Measurements from ENCODE around the gene EYA2.

The EYA2 gene

GRCh38 chr20:46923550-46923949 lies 28.9 kb downstream of the EYA2 start:
- no peaks in the 10 kb centered on the region for H4K20me1 ChIP-seq (ENCODE audit: insufficient read depth, low read length, poor library complexity, severe bottlenecking)
- H3K79me2 ChIP-seq (ENCODE audit: insufficient read depth, low read length) = no peaks in the 10 kb centered on the region
- H3K9me2 ChIP-seq (replicated peaks; ENCODE audit: low read depth, low read length) = no peaks in the 10 kb centered on the region
- no peaks in the 10 kb centered on the region for H3K27me3 ChIP-seq (ENCODE audit: insufficient read depth, low read length, poor library complexity, severe bottlenecking)
- H3K4me1 ChIP-seq (ENCODE audit: insufficient read depth, low read length, poor library complexity, severe bottlenecking) = no peaks in the 10 kb centered on the region
- H3K4me2 ChIP-seq (ENCODE audit: low read depth, low read length, poor library complexity, severe bottlenecking) = no peak overlapping the region
- TF ChIP-seq EZH2phosphoT487 (IDR thresholded peaks at IDR 0.05; ENCODE audit: borderline replicate concordance) (no peak), CTCF (conservative IDR thresholded peaks at IDR 0.05; ENCODE audit: low read length) (no peak)
- no peak overlapping the region for H2AFZ ChIP-seq (ENCODE audit: low read length)
- H3K36me3 ChIP-seq (ENCODE audit: insufficient read depth, low read length) = no peaks in the 10 kb centered on the region
- H3F3A ChIP-seq (ENCODE audit: low read depth) = no peaks in the 10 kb centered on the region
- no peaks in the 10 kb centered on the region for H3K9me3 ChIP-seq (ENCODE audit: insufficient read depth, low read depth, low read length)
- no peak overlapping the region for H3K4me3 ChIP-seq (ENCODE audit: low read length, poor library complexity, severe bottlenecking)
- H3K9ac ChIP-seq (ENCODE audit: low read depth, low read length, poor library complexity, severe bottlenecking) = no peak overlapping the region

DNA sequence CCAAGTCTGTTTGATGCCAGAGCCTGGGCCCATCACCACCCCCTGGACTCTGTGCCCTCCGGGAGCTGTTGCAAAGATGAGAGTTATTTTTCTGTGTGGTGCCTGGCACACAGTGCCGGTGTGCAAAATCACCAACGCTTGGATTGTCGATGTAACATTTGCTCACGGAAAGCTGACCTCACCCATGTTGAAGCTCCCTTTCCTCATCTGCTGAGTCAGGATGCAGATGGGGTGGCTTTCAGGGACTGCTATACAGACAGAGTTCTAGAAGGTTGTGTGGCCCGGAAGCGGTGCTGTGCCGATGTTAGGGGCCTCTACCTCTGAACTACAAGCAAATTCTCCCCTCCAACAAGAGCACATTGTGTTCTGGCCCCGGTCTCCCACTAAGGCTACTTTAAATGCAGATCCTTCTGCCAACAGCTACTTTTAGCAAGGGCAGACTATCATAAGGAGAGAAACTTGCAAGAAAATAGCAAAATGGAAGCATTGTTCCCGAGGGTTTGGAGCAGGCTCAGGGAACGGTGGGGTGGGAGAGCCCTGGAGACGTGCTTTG lies 34.0 kb downstream of the EYA2 start:
- Histone ChIP-seq H3K79me2 (ENCODE audit: insufficient read depth, low read length) (no peaks in the 10 kb centered on the region), H3K9ac (ENCODE audit: low read depth, low read length, poor library complexity, severe bottlenecking) (no peak overlapping the region), H3K36me3 (ENCODE audit: insufficient read depth, low read length) (no peaks in the 10 kb centered on the region), H3K9me3 (ENCODE audit: insufficient read depth, low read depth, low read length) (no peaks in the 10 kb centered on the region), H3K27me3 (ENCODE audit: insufficient read depth, low read length, poor library complexity, severe bottlenecking) (no peaks in the 10 kb centered on the region), H3F3A (ENCODE audit: low read depth) (no peaks in the 10 kb centered on the region), H4K20me1 (ENCODE audit: insufficient read depth, low read length, poor library complexity, severe bottlenecking) (no peaks in the 10 kb centered on the region), H3K4me2 (ENCODE audit: low read depth, low read length, poor library complexity, severe bottlenecking) (no peak overlapping the region), H3K9me2 (replicated peaks; ENCODE audit: low read depth, low read length) (no peaks in the 10 kb centered on the region), H3K4me1 (ENCODE audit: insufficient read depth, low read length, poor library complexity, severe bottlenecking) (no peaks in the 10 kb centered on the region), H2AFZ (ENCODE audit: low read length) (no peak overlapping the region), H3K4me3 (ENCODE audit: low read length, poor library complexity, severe bottlenecking) (no peak overlapping the region)
- TF ChIP-seq EZH2phosphoT487 (IDR thresholded peaks at IDR 0.05; ENCODE audit: borderline replicate concordance) = no peak

DNA sequence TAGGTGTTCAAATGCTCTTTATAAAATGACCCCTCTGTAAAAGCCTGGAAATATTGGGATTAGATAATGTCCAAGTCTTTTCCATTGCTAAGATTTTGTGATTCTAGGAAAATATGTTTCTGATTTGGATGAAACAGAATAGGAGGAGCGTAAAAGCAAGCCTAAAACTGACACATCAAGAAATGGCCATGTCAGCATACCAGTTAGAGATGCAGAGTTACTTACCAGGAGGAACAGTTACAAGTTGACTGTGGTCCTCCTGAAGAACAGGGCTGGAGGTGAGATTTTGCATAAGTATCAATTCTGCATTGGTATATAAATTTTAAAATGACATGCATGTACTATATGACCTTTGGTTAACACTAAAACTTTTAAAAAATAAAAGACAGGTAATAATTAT lies 35.3 kb downstream of the EYA2 start:
- H3K4me1 ChIP-seq (ENCODE audit: insufficient read depth, low read length, poor library complexity, severe bottlenecking) = no peaks in the 10 kb centered on the region
- H3K79me2 ChIP-seq (ENCODE audit: insufficient read depth, low read length) = no peaks in the 10 kb centered on the region
- no peak for TF ChIP-seq CTCF (conservative IDR thresholded peaks at IDR 0.05; ENCODE audit: low read length)
- no peak for TF ChIP-seq EZH2phosphoT487 (IDR thresholded peaks at IDR 0.05; ENCODE audit: borderline replicate concordance)
- no peaks in the 10 kb centered on the region for H3K36me3 ChIP-seq (ENCODE audit: insufficient read depth, low read length)
- no peaks in the 10 kb centered on the region for H4K20me1 ChIP-seq (ENCODE audit: insufficient read depth, low read length, poor library complexity, severe bottlenecking)
- H3K9ac ChIP-seq (ENCODE audit: low read depth, low read length, poor library complexity, severe bottlenecking) = no peak overlapping the region
- no peaks in the 10 kb centered on the region for H3K9me3 ChIP-seq (ENCODE audit: insufficient read depth, low read depth, low read length)
- no peaks in the 10 kb centered on the region for H3K27me3 ChIP-seq (ENCODE audit: insufficient read depth, low read length, poor library complexity, severe bottlenecking)
- H3K4me3 ChIP-seq (ENCODE audit: low read length, poor library complexity, severe bottlenecking) = no peak overlapping the region
- no peak overlapping the region for H3K4me2 ChIP-seq (ENCODE audit: low read depth, low read length, poor library complexity, severe bottlenecking)
- H3K9me2 ChIP-seq (replicated peaks; ENCODE audit: low read depth, low read length) = no peaks in the 10 kb centered on the region
- H3F3A ChIP-seq (ENCODE audit: low read depth) = no peaks in the 10 kb centered on the region
- no peak overlapping the region for H2AFZ ChIP-seq (ENCODE audit: low read length)

DNA sequence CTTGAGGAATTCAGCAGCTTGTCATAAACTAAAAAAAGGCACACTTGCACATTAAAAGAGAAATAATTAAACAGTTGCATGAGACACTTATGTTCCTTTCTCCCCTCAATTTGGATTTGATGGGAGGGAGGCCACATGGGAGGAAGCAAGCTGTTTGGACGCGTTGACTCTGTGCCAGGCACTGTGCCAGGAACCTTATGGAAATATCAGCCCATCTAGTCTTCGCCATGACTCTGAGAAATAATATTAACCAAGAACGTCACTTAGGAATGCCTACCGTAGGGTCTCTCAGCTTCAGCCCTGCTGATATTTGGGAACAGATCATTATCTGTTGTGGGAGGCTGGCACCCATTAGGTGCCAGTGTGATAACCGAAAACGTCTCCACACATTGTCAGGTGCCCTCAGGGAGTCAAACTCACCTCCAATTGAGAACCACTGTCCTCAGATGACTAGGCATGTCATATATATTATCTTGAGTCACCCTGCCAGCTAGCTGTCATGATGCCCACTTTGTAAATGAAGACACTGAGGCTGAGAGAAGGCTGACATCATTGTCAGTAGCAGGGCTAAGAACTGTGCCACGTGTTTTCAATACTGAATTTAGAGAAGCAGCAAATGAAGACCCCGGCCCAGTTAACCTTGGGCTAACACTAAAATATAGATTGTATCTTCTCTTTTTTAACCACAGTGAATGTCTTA lies 36.1 kb downstream of the EYA2 start:
- no peaks in the 10 kb centered on the region for H3K9me2 ChIP-seq (replicated peaks; ENCODE audit: low read depth, low read length)
- H3F3A ChIP-seq (ENCODE audit: low read depth) = no peaks in the 10 kb centered on the region
- no peak overlapping the region for H3K4me2 ChIP-seq (ENCODE audit: low read depth, low read length, poor library complexity, severe bottlenecking)
- H3K4me3 ChIP-seq (ENCODE audit: low read length, poor library complexity, severe bottlenecking) = no peak overlapping the region
- H2AFZ ChIP-seq (ENCODE audit: low read length) = no peak overlapping the region
- no peaks in the 10 kb centered on the region for H3K27me3 ChIP-seq (ENCODE audit: insufficient read depth, low read length, poor library complexity, severe bottlenecking)
- no peaks in the 10 kb centered on the region for H3K36me3 ChIP-seq (ENCODE audit: insufficient read depth, low read length)
- no peaks in the 10 kb centered on the region for H3K4me1 ChIP-seq (ENCODE audit: insufficient read depth, low read length, poor library complexity, severe bottlenecking)
- TF ChIP-seq EZH2phosphoT487 (IDR thresholded peaks at IDR 0.05; ENCODE audit: borderline replicate concordance) (no peak), CTCF (conservative IDR thresholded peaks at IDR 0.05; ENCODE audit: low read length) (no peak)
- no peaks in the 10 kb centered on the region for H3K9me3 ChIP-seq (ENCODE audit: insufficient read depth, low read depth, low read length)
- no peaks in the 10 kb centered on the region for H4K20me1 ChIP-seq (ENCODE audit: insufficient read depth, low read length, poor library complexity, severe bottlenecking)
- no peaks in the 10 kb centered on the region for H3K79me2 ChIP-seq (ENCODE audit: insufficient read depth, low read length)
- no peak overlapping the region for H3K9ac ChIP-seq (ENCODE audit: low read depth, low read length, poor library complexity, severe bottlenecking)

Measured in Loucy (cell line).